ENCODE measurements around the gene PCYOX1L. TPM values are rescaled to one million over a fixed set of nuclear protein-coding genes. Genes with fewer than 3 reads are reported as not detected.

PCYOX1L gene
- total RNA-seq, 1 donor from 2014 or later, result 18.5 TPM

GRCh38 chr5:149410721-149411432, 53.0 kb downstream of the PCYOX1L start:
- no peaks in the 10 kb centered on the region for H3K27me3 Mint-ChIP-seq
- no peaks in the 10 kb centered on the region for H3K9me3 Mint-ChIP-seq
- H3K4me3 Mint-ChIP-seq, result no peak overlapping the region
- no peak overlapping the region for H3K27ac Mint-ChIP-seq
- no peak for DNase-seq (ENCODE audit: extremely low spot score, unreplicated experiment)
- H3K36me3 Mint-ChIP-seq, result no peaks in the 10 kb centered on the region
- peaks cover 32% of the 10 kb centered on the region for H3K4me1 Mint-ChIP-seq (ENCODE audit: unreplicated experiment)
- no peak for TF ChIP-seq CTCF (conservative IDR thresholded peaks at IDR 0.05)

GRCh38 chr5:149411738-149412519, 54.1 kb downstream of the PCYOX1L start:
- no peak for TF ChIP-seq CTCF (conservative IDR thresholded peaks at IDR 0.05)
- DNase-seq (ENCODE audit: extremely low spot score, unreplicated experiment), result no peak
- no peak overlapping the region for H3K4me3 Mint-ChIP-seq
- H3K27ac Mint-ChIP-seq, result no peak overlapping the region
- H3K4me1 Mint-ChIP-seq (ENCODE audit: unreplicated experiment), result peaks cover 27% of the 10 kb centered on the region
- no peaks in the 10 kb centered on the region for H3K27me3 Mint-ChIP-seq
- H3K9me3 Mint-ChIP-seq, result no peaks in the 10 kb centered on the region
- H3K36me3 Mint-ChIP-seq, result no peaks in the 10 kb centered on the region

GRCh38 chr5:149412783-149413476, 55.1 kb downstream of the PCYOX1L start:
- Mint-ChIP-seq H3K4me3 (no peak overlapping the region), H3K27ac (no peak overlapping the region), H3K36me3 (no peaks in the 10 kb centered on the region), H3K9me3 (no peaks in the 10 kb centered on the region), H3K27me3 (no peaks in the 10 kb centered on the region), H3K4me1 (ENCODE audit: unreplicated experiment) (peaks cover 30% of the 10 kb centered on the region)
- no peak for TF ChIP-seq CTCF (conservative IDR thresholded peaks at IDR 0.05)
- no peak for DNase-seq (ENCODE audit: extremely low spot score, unreplicated experiment)

- Mint-ChIP-seq H3K36me3 (no peaks in the 10 kb centered on the region), H3K4me3 (no peak overlapping the region), H3K4me1 (ENCODE audit: unreplicated experiment) (peaks cover 33% of the 10 kb centered on the region), H3K9me3 (no peaks in the 10 kb centered on the region), H3K27ac (no peak overlapping the region), H3K27me3 (no peaks in the 10 kb centered on the region)
- DNase-seq (ENCODE audit: extremely low spot score, unreplicated experiment), result no peak
- no peak for TF ChIP-seq CTCF (conservative IDR thresholded peaks at IDR 0.05)
These were observed 55.8 kb downstream of the PCYOX1L start for GRCh38 chr5:149413477-149414210.

GRCh38 chr5:149414405-149415065, 56.7 kb downstream of the PCYOX1L start:
- Mint-ChIP-seq H3K9me3 (no peaks in the 10 kb centered on the region), H3K4me3 (no peak overlapping the region), H3K4me1 (ENCODE audit: unreplicated experiment) (peaks cover 39% of the 10 kb centered on the region), H3K36me3 (no peaks in the 10 kb centered on the region), H3K27me3 (no peaks in the 10 kb centered on the region), H3K27ac (no peak overlapping the region)
- TF ChIP-seq CTCF (conservative IDR thresholded peaks at IDR 0.05), result no peak
- DNase-seq (ENCODE audit: extremely low spot score, unreplicated experiment), result no peak

All from type B pancreatic cell (in vitro differentiated cells).